GM18858 (cell line): ENCODE measurements around the gene TBC1D10B.
"Not testable (repeated sequence)": the region's sequence is repeated elsewhere in the genome, so short reads cannot be mapped to it uniquely, and the experiment has no call there.

ENCODE experiments used
- ATAC-seq: cut with Tn5 transposase; IDR thresholded peaks from one replicate; pipeline ENCODE4 v1.9.1; 2021; ENCODE audit not compliant: unreplicated experiment

The TBC1D10B gene

DNA sequence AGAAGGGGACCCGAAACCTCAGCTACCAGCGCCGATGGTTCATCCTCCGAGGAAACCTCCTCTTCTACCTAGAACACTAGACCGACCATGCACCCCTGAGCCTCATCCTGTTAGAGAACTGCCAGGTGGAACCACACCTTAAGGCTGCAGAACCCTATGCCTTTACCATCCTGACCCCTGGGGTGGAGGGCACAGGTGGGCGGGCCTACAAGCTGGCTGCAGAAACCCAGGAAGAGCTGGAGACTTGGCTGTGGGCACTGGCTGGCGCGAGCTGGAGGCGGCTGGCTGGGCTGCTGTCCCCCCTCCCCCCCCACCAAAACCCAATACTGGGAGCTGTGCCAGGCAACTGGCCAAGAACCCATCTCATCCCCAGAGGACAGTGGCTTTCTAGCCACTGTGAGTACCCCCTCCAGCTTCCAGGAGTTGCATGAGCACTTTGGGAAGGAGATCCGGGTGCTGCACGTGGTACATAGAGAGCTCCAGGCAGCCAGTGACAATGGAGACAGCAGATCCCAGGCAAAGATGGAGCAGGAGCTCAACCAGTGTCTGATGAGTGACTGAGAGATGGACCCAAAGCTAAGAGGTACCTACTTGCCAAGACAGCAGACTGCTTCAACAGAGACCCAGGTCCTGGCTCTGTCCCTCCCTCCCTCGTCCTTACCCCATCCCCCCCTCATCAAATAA, 13.8 kb downstream of the TBC1D10B start:
- ATAC-seq = no peak

DNA sequence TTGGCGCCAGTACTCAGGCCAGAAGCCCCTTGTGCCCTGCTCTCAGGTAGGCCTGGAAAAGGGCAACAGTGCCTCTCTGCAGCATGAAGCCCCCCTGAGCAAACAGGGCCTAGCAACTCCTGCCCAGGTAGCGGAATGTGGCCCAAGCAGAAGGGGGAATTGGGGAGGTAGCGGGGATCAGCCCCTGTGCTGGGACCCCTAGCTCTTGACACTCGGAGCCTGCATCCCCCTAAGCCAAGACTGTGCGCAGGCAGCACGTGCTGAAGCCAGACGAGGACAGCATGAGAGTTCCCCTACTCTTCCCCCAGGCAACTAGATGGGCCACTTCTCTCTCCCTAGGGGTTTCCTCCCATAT, 14.4 kb downstream of the TBC1D10B start:
- ATAC-seq = no peak

DNA sequence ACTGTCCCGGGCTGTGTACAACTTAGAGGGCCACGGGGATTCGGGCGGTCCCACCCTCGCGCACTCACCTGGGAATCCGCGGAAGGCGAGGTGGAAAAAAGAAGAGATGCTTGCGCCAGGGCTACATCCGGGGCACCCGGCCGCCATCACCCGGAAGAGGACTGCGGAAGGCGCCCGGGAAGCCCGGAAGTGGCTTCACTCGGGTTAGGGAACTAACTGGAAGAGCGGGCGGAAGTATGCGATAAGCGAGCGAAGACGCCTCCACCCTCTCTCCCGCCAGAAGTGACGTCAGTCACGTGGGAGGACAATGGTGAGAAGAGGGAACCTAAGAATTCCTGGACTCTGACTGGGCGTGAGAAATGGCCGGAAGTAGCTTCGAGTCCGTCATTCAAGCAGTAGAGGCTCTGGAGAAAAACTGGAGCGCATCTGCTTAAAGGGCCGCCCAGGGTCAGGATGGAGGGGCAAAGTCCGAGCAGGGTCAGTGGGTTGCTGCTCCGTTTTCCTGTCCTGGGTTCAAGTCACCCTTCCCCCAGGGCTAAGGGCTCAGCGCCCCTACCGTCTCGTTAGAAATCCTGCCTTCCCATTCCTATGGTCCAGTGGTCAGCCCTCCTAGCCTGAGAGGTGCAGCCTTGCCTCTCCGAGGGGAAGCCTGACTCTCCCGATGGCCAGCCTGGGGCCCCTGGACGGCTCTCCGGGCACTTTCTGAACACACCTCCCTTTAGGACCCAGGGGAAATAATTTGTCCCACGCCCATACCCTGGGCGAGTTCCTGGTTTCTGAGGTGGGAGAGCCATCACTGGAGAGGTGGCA, 14.9 kb downstream of the TBC1D10B start, which contains the start of gene CD2BP2:
CD2BP2 (minus strand) TSS at position 165 of the 810 bp plus-strand sequence. CDS start 627 bp downstream, outside the sequence.
- ATAC-seq = no peak

DNA sequence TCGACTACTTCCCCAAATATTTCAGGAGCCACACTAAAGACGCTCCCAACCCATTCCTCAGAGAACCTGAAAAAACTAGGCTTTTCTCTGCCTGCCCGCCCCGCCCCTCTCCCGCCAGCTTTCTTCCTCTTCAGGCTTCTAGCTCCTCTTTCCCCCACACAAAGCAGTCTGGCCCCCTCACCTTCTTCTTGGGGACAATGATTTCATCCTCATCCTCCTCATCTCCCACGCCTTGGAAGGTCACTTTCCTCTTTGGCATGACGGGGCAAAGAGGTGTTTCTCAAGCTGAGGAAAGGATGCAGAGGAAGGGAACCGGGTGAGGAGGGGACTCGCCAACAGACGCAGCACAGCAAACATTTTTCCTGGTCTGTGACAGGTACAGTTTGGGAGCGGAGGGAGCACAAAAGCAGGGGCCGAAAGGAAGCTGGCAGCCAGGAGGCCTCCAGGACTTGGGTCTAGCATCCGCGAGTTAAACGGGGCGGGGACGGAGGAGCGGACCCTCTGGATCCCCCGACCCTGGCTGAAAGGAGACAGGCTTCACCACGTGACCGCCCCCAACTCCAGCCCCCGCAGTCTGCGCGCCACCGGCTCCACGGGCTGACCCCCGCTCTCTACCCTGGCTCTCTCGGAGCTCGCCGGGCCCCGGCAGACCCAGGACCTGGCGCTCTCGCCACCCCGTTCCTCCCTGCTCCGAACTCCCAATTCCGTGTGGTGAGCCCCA, 15.7 kb downstream of the TBC1D10B start:
- ATAC-seq = no peak

DNA sequence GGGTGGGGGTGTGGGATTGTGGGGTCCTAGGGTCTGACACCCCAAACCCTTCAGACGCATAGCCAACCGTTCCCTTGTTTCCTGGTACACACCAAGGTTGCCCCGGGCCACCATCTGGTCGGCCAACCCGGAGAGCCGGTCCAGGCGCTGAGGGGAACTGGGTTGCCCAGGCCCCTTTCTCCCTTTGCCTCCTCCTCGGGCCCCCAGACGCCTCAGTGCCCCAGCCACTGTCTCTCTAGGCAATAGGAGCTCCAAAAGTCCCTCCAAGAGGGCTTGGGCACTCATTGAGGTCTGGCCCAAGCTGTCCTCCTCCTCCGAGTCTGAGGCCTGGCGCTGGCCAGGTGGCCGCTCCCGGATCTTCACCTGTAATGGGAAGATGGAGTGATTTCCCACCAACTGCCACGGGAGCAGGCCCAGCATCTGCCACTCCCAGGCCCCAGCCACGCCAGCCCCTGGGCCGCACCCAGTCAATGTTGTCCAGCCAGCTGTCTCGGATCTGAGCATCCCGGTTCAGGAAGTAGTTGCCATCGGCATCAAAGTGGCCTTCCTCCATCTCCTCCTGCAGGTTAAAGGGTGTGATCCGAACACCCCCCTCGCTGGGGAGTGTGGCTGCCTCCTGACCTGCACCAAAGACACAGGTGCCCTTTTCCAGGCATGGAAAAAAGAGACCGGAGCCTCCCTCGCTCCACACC, 16.7 kb downstream of the TBC1D10B start:
- no peak for ATAC-seq

DNA sequence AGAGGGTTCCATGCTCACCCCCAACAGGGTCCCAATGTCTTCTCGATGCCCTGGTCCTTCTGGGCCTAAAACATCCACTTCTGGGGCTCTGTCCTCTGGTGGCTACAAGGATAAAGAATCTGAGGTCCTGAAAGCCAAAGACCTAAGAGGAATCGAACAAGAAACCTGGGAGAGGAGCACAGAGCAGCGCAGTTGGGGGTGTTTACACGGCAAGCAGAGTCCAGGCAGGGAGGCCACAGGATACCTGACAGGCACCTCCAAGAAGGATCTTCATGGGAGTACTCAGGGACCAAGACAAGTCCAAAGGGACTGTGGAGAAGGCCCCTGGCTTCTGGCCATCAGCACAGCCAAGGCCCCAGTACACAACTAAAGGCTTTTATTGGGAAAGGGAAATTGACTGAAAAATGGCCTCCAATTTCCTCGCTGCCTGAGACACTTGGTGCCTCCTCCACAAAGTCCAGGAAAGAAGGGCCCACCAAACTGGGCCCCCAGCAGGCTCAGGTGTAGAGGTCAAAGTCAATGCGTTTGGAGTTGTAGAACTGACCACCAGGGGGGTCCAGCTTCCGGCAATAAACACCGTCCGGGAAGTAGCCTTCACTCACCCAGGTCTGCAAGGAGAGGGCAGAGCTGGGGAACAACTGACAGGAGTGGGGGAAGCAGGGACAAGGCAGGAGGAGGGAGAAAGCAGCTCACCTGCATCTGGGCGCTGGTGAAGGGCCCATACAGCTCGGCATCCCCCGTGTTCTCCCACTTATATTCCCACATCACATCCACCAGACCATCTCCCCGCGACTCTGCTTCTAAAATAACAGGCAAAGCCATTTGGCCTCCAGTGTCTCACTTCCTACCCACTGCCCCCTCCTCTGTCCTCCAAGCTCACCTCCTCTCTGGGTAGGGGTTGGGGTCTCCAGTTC, 17.5 kb downstream of the TBC1D10B start:
- ATAC-seq = no peak

DNA sequence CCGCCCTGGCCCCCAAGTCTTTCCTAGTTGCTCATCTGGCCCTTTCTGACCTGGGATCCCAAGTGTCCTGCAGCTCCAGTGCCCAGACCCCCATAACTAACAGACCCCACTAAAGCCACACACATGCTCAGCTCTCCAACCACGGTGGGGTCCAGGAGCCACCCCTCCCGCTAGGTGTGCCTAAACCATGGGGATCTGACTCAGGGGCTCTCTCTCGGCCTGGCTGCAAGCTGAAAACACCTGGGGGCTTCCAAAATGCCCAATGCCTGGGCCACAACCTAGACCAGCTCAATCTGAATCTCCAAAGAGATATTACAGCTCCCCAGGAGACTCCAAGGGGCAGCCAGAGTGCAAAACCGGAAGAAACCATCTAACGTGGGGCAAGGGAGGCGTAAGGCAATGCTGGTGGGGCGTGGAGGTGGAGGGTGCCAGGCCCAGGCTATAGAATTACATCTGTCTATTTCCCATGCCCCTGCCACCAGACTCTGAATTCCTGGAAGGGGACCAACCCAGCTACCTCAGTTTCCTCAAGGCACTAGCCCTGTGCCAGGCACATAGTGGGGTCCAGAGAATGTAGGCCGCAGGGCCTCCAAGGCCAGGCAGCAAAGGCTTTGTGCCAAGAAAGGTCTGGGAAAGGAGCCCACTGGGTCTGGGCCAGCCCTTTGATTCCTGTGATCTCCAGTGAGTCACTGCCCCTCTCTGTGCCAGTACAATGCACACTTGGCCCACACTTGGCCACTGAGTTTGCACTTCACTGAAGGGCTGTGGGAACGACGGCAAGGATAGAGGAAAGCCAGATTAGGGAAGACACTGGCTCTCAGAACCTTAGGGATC, 18.5 kb downstream of the TBC1D10B start:
- ATAC-seq = no peak

DNA sequence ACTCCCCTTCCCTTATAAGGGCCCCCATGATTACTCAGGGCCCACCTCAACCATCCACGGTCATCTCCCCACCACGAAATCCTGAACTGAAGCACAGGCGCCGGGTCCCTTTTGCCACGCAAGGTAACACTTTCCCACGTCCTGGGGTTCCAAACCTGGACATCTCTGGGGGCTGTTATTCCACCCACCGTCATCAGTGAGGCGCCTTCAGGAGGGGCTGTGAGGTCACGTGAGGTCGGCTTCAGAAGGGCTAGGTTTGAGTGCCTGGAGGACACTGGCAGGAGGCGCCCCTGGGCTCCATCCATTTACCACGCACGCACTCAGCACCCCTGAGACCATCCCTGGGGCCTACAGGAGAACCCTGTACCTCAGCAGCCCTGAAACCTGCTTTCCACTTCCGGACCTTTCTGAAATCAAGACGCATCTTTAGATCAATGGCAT, 19.3 kb downstream of the TBC1D10B start:
- no peak for ATAC-seq

DNA sequence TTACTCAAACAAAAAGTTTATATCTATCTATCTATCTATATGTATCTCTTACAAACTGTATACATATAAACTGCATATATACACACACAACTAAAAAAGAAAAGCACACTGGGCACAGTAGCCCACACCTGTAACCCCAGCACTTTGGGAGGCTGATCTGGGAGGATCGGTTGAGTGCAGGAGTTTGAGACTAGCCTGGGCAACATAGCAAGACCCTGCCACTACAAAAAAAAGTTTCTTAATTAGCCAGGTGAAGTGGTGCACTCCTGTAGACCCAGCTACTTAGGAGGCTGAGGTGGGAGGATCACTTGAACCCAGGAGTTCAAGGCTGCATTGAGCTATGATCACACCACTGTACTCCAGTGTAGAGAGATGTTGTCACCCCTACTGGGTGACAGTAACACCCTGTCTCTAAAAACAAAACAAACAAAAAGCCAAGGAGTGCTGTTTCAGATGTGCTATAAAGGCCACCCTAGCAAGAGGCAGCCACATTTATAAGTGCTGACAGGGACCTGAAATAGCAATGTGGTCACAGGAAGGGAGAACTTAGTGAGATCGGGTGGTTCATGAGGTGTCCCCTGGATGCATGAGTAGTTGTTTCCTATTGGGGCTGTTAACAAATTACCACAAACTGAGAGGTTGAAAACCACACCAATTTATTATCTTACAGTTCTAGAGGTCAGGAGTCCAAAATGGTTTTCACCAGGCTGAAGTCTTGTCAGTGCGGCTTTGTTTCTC, 20.0 kb downstream of the TBC1D10B start:
- peak; percentile 61 for ATAC-seq

DNA sequence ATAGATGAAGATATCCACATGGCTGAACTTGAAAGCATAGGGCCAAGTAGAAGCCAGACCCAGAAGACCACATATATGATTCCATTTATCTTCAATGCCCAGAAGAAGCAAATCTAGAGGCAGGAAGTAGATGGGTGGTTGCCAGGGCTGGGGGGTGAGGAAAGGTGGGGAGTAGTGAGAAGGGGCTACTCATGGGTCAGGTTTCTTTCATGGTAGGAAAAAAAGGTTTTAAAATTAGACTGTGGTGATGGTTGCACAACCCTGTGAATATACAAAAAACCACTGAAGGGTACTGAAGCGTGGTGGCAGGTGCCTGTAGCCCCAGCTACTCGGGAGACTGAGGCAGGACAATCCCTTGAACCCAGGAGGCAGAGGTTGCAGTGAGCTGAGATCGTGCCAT, 20.6 kb downstream of the TBC1D10B start:
- ATAC-seq = no peak

DNA sequence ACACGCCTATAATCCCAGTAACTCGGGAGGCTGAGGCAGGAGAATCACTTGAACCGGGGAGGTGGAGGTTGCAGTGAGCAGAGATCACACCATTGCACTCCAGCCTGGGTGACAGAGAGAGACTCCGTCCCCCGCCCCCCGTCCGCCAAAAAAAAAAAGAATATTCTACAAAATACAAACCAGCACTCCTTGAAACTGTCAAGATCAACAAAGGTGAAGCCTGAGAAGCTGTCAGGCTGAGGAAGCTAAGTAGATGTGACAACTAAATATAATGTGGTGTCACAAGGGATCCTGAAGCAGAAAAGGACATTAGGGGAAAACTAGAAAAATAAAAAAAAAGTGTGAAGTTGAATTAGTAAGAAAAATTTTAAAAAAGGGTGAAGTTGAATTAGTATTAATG, 21.4 kb downstream of the TBC1D10B start:
- ATAC-seq = no peak

DNA sequence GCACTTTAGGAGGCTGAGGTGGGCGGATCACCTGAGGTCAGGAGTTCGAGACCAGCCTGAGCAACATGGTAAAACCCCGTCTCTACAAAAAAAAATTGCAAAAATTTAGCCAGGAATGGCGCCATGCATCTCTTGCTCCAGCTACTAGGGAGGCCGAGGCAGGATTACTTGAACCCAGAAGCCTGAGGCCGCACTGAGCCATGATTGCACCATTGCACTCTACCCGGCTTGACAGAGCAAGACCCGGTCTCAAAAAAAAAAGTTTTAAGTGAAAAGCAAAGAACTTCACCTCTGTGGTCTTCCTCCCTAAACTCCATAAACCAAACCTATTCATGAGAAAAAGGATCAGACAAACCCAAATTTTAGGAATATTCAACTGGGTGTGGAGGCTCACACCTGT, 22.2 kb downstream of the TBC1D10B start:
- no peak for ATAC-seq

DNA sequence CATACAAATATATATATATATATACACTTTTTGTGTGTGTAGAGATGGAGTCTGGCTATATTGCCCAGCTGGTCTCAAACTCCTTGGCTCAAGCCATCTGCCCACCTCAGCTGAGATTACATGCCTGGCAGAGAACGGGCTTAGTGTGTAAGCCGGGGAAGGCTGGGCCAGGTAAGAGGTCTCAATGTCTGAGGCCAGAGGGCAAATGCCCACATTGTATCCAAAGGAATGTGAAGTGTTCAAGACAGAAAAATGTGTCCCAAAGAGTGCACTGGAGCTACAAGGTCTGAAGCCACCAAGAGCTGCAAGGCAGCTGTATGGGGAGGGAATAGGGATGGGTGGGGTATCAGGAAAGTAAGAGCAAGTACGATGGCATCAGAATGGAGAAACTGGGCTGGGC, 24.0 kb downstream of the TBC1D10B start:
- no peak for ATAC-seq

DNA sequence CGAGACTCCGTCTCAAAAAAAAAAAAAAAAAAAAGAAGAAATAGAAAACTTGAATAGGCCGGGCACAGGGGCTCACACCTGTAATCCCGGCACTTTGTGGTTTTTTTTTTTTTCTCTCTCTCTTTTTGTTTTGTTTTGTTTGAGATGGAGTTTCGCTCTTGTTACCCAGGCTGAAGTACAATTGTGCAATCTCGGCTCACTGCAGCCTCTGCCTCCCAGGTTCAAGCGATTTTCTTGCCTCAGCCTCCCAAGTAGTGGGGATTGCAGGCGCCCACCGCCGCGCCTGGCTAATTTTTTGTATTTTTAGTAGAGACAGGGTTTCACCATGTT, 26.8 kb downstream of the TBC1D10B start:
- not testable (repeated sequence) for ATAC-seq

DNA sequence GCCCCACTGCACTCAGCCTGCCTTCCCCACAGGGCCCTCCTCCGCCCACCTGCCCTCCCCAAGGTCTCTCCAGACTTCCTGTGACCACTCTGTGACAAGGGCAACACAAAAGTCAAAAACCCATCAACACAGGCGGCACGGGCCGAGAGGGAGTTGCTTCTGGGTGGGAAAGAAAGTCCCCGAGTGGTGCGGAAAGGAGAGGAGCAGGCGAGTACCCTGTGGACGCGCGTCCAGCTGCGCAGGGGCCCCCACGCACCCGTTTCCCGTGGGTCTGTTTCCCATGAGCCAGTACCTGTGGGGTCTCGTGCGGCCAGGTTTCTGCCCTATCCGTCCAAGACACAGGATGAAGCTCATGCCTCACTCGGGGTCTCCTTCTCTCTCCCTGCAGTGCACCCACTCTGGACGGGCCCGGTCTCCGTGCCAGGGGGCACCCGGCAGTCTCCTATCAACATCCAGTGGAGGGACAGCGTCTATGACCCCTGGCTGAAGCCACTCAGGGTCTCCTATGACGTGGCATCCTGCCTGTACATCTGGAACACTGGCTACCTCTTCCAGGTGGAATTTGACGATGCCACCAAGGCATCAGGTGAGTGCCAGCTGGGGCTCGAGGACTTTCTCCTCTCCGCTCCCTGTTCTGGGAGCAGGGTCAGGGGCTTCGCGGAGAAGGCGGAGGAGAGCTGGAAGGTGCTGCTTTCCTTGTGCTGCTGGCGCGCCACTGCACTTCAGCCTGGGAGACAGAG, 27.4 kb downstream of the TBC1D10B start:
- no peak for ATAC-seq

DNA sequence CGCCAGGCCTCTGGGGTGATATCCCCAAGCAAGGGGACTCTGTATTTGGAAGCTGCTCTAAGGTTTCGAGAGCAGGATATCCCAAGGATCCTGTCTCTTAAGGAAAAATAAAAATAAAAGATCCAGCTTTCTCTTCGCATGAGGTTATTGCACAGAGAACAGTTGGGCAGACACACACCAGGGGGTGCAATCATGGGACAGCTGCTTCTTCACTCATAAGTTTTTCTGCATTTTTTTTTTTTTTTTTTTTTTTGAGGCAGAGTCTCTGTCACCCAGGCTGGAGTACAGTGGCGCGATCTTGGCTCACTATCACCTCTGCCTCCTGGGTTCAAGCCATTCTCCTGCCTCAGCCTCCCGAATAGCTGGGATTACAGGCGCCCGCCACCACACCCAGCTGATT, 28.3 kb downstream of the TBC1D10B start:
- ATAC-seq = not testable (repeated sequence)

DNA sequence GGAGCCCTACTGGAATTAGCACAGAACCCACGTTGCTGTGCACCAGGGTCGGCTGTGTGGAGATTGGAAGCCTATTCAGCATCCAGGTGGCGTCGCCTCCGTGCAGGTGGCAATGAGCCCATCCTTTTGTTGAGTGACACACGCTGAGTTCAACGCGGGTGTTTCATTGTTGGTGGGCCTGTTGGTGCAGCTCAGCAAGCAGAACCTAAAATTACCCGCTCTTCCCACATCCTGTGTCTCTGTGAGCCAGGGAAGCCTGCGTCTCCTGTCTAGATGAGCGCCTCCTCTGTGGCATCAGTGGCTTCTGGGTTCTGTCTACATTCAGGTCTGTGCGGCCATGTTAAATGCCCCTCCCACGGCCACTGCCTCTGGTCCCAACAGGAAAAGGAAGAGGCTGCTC, 29.7 kb downstream of the TBC1D10B start:
- ATAC-seq = no peak

DNA sequence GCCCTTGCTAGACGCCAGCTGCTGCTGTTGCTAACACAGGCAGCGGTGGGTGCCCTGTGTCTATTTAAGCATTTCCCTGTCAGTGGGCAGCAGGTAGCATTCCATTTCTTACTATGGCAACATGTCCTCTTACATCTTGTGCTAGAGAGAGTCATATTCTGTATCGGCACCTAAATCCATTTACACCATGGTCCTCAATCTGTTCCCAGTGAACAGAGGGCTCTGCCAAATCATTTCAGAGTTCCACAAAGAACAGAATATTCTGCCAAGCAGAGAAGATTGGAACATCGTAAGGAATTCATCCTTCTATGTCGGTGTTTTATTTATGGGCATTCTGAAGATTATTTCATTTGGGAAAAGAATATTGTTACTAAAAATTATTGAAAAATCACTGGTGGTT, 31.6 kb downstream of the TBC1D10B start:
- not testable (repeated sequence) for ATAC-seq
